A549 (cell line): ENCODE results near the gene PCNX2. TPM values are rescaled to one million over a fixed set of nuclear protein-coding genes. Genes with fewer than 3 reads are reported as not detected.
A peak's percentile ranks its signal among the peaks of the same experiment; 100 is the strongest.

Experiments
- ATAC-seq, 2 experiments: fragments of 200-7000 bp in 1 of 2; fragments of >200 bp in 1 of 2; cut with Nextera tagmentation in 1 of 2; cut with Tn5 transposase in 1 of 2; 3 replicates each; pipeline versions ENCODE4 v1.8.0 to v1.9.1; 2018 to 2020; ENCODE audit warnings: mild to moderate bottlenecking in 1 of 2, moderate library complexity in 1 of 2
- CTCF ChIA-PET: fragments of 300-600 bp; sonication (Branson Sonifier 250); formaldehyde crosslinking; extraction: SDS; loops from one replicate; lab custom pipeline; 2021; ENCODE audit warnings: antibody characterized with exemption, inconsistent platforms; lab: Yijun Ruan, JAX
- POLR2A ChIA-PET: fragments of 350-600 bp; formaldehyde crosslinking; extraction: SDS; loops from one replicate; lab custom pipeline; 2021; ENCODE audit warnings: antibody characterized with exemption, inconsistent platforms; lab: Yijun Ruan, JAX
- DNase-seq, 2 experiments: peaks; one replicate each; pipeline versions ENCODE4 v3.0.0 to v3.0.0-alpha.2; 2011 to 2016; ENCODE audit warnings: low read depth in 1 of 2, low spot score in 1 of 2
- FAIRE-seq: peaks from 2 replicates; lab custom pipeline; 2011; peaks lifted over from hg19 to GRCh38; lab: Jason Lieb, UNC
- H3K27ac ChIP-seq, 2 experiments: fragments of >200 bp; sonication (Bioruptor Twin); formaldehyde crosslinking; 3 replicates each; pipeline ENCODE4 v1.5.1; 2016 to 2017
- H3K4me1 ChIP-seq: fragments of >200 bp; sonication (Bioruptor Twin); formaldehyde crosslinking; 3 replicates; pipeline ENCODE4 v1.6.1; 2016
- H3K4me2 ChIP-seq: fragments of >200 bp; sonication (Bioruptor Twin); formaldehyde crosslinking; 3 replicates; pipeline ENCODE4 v1.6.1; 2016
- H3K4me3 ChIP-seq: fragments of >200 bp; sonication (Bioruptor Twin); formaldehyde crosslinking; 3 replicates; pipeline ENCODE4 v1.5.1; 2016
- H3K9me3 ChIP-seq: fragments of >200 bp; sonication (Bioruptor Twin); formaldehyde crosslinking; 3 replicates; pipeline ENCODE4 v1.6.1; 2016
- ATOH8 ChIP-seq: fragments of 250-450 bp; sonication (Bioruptor Pico); IDR thresholded peaks from 2 replicates; pipeline ENCODE4 v1.5.0; 2020; ENCODE audit warnings: low read depth, mild to moderate bottlenecking, moderate library complexity
- BHLHE40 ChIP-seq: IDR thresholded peaks from 2 replicates; pipeline ENCODE4 v1.6.1; 2012; ENCODE audit warnings: low read depth, low read length, inconsistent platforms
- CHD4 ChIP-seq: fragments of 200-600 bp; sonication (generic); IDR thresholded peaks from 2 replicates; pipeline ENCODE4 v1.6.1; 2016; ENCODE audit warnings: antibody characterized with exemption, mild to moderate bottlenecking, borderline replicate concordance
- EP300 ChIP-seq, 2 experiments: fragments of >200 bp; sonication (Bioruptor Twin); formaldehyde crosslinking; IDR thresholded peaks; 2 replicates in 1 of 2; 3 replicates in 1 of 2; pipeline ENCODE4 v1.6.1; 2016 to 2017
- FOSB ChIP-seq: fragments of 250-450 bp; sonication (Bioruptor Pico); IDR thresholded peaks from 2 replicates; pipeline ENCODE4 v1.5.0; 2020; ENCODE audit warnings: mild to moderate bottlenecking, moderate library complexity
- GATA3 ChIP-seq: IDR thresholded peaks from 2 replicates; pipeline ENCODE4 v1.6.1; 2012; ENCODE audit warnings: borderline replicate concordance
- HES2 ChIP-seq: fragments of >200 bp; sonication (Bioruptor Twin); formaldehyde crosslinking; IDR thresholded peaks from 2 replicates; pipeline ENCODE4 v1.6.1; 2016
- HMGXB4 ChIP-seq: fragments of 250-450 bp; sonication (Bioruptor Pico); IDR thresholded peaks from 2 replicates; pipeline ENCODE4 v1.5.0; 2021; ENCODE audit warnings: mild to moderate bottlenecking, moderate library complexity, borderline replicate concordance
- JUN ChIP-seq, 2 experiments: fragments of >200 bp; sonication (Bioruptor Twin); formaldehyde crosslinking; IDR thresholded peaks; 2 replicates in 1 of 2; 3 replicates in 1 of 2; pipeline ENCODE4 v1.6.1; 2016 to 2017
- KDM5A ChIP-seq: fragments of 200-600 bp; sonication (generic); IDR thresholded peaks from 2 replicates; pipeline ENCODE4 v1.6.1; 2016; ENCODE audit warnings: antibody characterized with exemption, mild to moderate bottlenecking
- NPAS2 ChIP-seq: fragments of 250-450 bp; sonication (Bioruptor Pico); IDR thresholded peaks from 2 replicates; pipeline ENCODE4 v1.8.0; 2022; ENCODE audit warnings: mild to moderate bottlenecking, moderate library complexity, borderline replicate concordance
- POLR2A ChIP-seq: IDR thresholded peaks from 2 replicates; pipeline ENCODE4 v1.6.1; 2012; ENCODE audit warnings: mild to moderate bottlenecking, low read length
- REST ChIP-seq: fragments of 200-600 bp; sonication (generic); IDR thresholded peaks from 2 replicates; pipeline ENCODE4 v1.6.1; 2016; ENCODE audit warnings: antibody characterized with exemption, mild to moderate bottlenecking, moderate library complexity
- RFX5 ChIP-seq: fragments of 450-650 bp; IDR thresholded peaks from 2 replicates; pipeline ENCODE4 v1.7.1; 2014; ENCODE audit warnings: antibody characterized with exemption, mild to moderate bottlenecking, moderate library complexity
- SMC3 ChIP-seq: fragments of >200 bp; sonication (Bioruptor Twin); formaldehyde crosslinking; IDR thresholded peaks from 3 replicates; pipeline ENCODE4 v1.6.1; 2018; ENCODE audit warnings: inconsistent platforms
- USF2 ChIP-seq: fragments of 450-650 bp; IDR thresholded peaks from 2 replicates; pipeline ENCODE4 v1.6.1; 2014; ENCODE audit warnings: antibody characterized with exemption
- ZFP36 ChIP-seq: fragments of 450-650 bp; IDR thresholded peaks from 2 replicates; pipeline ENCODE4 v1.6.1; 2014; ENCODE audit warnings: borderline replicate concordance; ENCODE audit not compliant: partially characterized antibody
- ZNF302 ChIP-seq: fragments of 250-450 bp; sonication (Bioruptor Pico); IDR thresholded peaks from 2 replicates; pipeline ENCODE4 v1.9.0; 2021; ENCODE audit warnings: inconsistent platforms, mild to moderate bottlenecking, moderate library complexity
- WGBS: methylation state at CpG from one replicate; pipeline ENCODE4 v1.1.6; 2017; ENCODE audit errors: missing lambda C conversion rate; 5-methylcytosine and 5-hydroxymethylcytosine counted together
- polyA plus RNA-seq, 4 experiments: library from polyadenylated mRNA; depleted of rRNA in 3 of 4; stranded (reverse); fragments of >200 nt; fragmentation: RNase III in 1 of 4; extraction: RNeasy Plus Mini Kit Qiagen cat#74134 plus additional on column Dnase treatment in 1 of 4; gene quantifications; 2 replicates in 3 of 4; 3 replicates in 1 of 4; pipeline ENCODE4 v1.2.3, GENCODE V29; 2011 to 2017

Gene PCNX2
- polyA plus RNA-seq, 2 of the 4 experiments (the other 2 are of a cell fraction), result 8.8 to 27.2 TPM

GRCh38 chr1:232973652-232974611 lies 321.6 kb downstream of the PCNX2 start:
- FAIRE-seq (peak; percentile 39), ATAC-seq (no peak), DNase-seq (no peak)
- TF ChIP-seq ZNF302 (no peak), EP300 (IDR thresholded peaks at IDR 0.05) (no peak), BHLHE40 (no peak)
- ChIA-PET CTCF (no interaction called here), POLR2A (no interaction called here)
- 85% methylated on average over 2 of the region's 2 CpGs for WGBS
- Histone ChIP-seq H3K27ac (no peak overlapping the region), H3K9me3 (peaks cover 26% of the 10 kb centered on the region), H3K4me1 (no peaks in the 10 kb centered on the region), H3K4me3 (no peak overlapping the region), H3K4me2 (no peak overlapping the region)

- Histone ChIP-seq H3K4me3 (no peak overlapping the region), H3K9me3 (peaks cover 26% of the 10 kb centered on the region), H3K4me2 (no peak overlapping the region), H3K27ac (no peak overlapping the region), H3K4me1 (no peaks in the 10 kb centered on the region)
- no peak for DNase-seq
- FAIRE-seq, result no peak
- no peak for ATAC-seq
- CTCF ChIA-PET, result no interaction called here
- POLR2A ChIA-PET, result no interaction called here
- TF ChIP-seq USF2 (no peak), BHLHE40 (no peak), ZFP36 (no peak), GATA3 (no peak), POLR2A (no peak), JUN (IDR thresholded peaks at IDR 0.05) (no peak), HMGXB4 (CRISPR knock-in tag) (no peak)
- WGBS, result 79% methylated on average over 4 of the region's 4 CpGs
Observed at GRCh38 chr1:232970508-232970907, 325.0 kb downstream of the PCNX2 start.

- FAIRE-seq, result no peak
- H3K4me1 ChIP-seq, result no peaks in the 10 kb centered on the region
- no peak for ATAC-seq
- ChIA-PET POLR2A (no interaction called here), CTCF (interaction anchor here (2.1 kb wide), 1 partner anchor 270 kb away, joined by 6 read pairs; no protein-coding TSS in a partner anchor)
- H3K4me3 ChIP-seq, result no peak overlapping the region
- TF ChIP-seq CHD4, result no peak
- no peak for TF ChIP-seq RFX5
- TF ChIP-seq FOSB (CRISPR knock-in tag), result no peak
- no peak for TF ChIP-seq KDM5A
- no peak for TF ChIP-seq NPAS2 (CRISPR knock-in tag)
- TF ChIP-seq ATOH8 (CRISPR knock-in tag), result no peak
- no peak for TF ChIP-seq REST
- no peak for TF ChIP-seq HES2
- no peak for TF ChIP-seq SMC3
- TF ChIP-seq JUN (IDR thresholded peaks at IDR 0.05), result no peak
- 82% methylated on average over 5 of the region's 5 CpGs for WGBS
- H3K9me3 ChIP-seq, result peaks cover 26% of the 10 kb centered on the region
- DNase-seq, result no peak
- H3K4me2 ChIP-seq, result no peak overlapping the region
- H3K27ac ChIP-seq, result no peak overlapping the region
Observed at GRCh38 chr1:232969799-232970198, 325.7 kb downstream of the PCNX2 start.
